ENCODE measurements around the gene MAP4K4. TPM values are rescaled to one million over a fixed set of nuclear protein-coding genes. Genes with fewer than 3 reads are reported as not detected.

Gene MAP4K4
- total and polyA plus RNA-seq, 2 of the 13 experiments (the other 11 are each of a cell fraction or from before 2014, with no cell fraction given), result 105 to 264 TPM

DNA sequence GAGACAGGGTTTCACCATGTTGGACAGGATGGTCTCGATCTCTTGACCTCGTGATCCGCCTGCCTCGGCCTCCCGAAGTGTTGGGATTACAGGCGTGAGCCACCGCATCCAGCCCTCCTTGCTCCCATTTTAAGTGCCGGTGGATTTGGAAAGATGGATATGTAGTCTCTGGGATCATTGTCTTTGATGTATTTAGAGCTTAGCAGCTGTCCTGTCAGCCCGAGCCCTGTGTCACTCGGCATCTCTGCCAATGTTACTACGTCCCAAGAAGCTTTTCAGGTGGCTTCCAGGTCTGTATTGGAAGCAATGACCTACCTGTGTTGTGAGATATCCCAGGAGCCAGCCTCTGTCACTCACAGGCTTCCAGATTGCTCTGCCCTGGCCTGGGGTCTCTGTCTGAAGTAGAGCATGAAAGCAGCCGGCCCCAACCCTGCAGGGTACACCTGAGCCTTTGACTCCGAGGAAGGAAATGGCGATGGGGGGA, 35.3 kb downstream of the MAP4K4 start (continued):
- TF ChIP-seq SRSF9 (IDR thresholded peaks at IDR 0.05; ENCODE audit: borderline replicate concordance, insufficient read depth, low read depth, low read length, poor library complexity, severe bottlenecking), result no peak
- TF ChIP-seq ZNF235 (CRISPR knock-in tag; IDR thresholded peaks at IDR 0.05; ENCODE audit: borderline replicate concordance), result 0 out of 2 replicates have a peak, but pooled peaks have one; percentile 4
- peak; percentile 4; the same call in 1 of the 2 replicates for TF ChIP-seq NRL (CRISPR knock-in tag; IDR thresholded peaks at IDR 0.05; ENCODE audit: borderline replicate concordance)
- no peak for TF ChIP-seq HOXA7 (CRISPR knock-in tag; IDR thresholded peaks at IDR 0.05)
- peak; percentile 15; the same call in 1 of the 2 replicates for TF ChIP-seq KDM5B (CRISPR knock-in tag; IDR thresholded peaks at IDR 0.05; ENCODE audit: borderline replicate concordance)
- TF ChIP-seq ZC3H13 (CRISPR knock-in tag; IDR thresholded peaks at IDR 0.05), result 0 out of 2 replicates have a peak, but pooled peaks have one; percentile 20

GRCh38 chr2:101733257-101733993, 35.9 kb downstream of the MAP4K4 start:
- POLR2A ChIA-PET, result interaction anchor here (0.6 to 3.2 kb wide), 17 partner anchors 9 to 167 kb away, joined by 3 to 21 read pairs (median 5); partner anchors contain the start of gene MAP4K4
- Histone ChIP-seq H3K4me2 (ENCODE audit: low read depth, low read length) (peak overlapping the region; percentile 77), H3K9me3 (ENCODE audit: low read length) (no peaks in the 10 kb centered on the region), H3K27me3 (ENCODE audit: control insufficient read depth in 1 of 2, insufficient read depth in 2 of 2, low read length in 2 of 2) (no peaks in the 10 kb centered on the region), H3K79me2 (ENCODE audit: insufficient read depth, low read length) (peaks cover 99% of the 10 kb centered on the region), H4K20me1 (ENCODE audit: insufficient read depth, low read length) (peaks cover 87% of the 10 kb centered on the region), H3K27ac (ENCODE audit: extremely low read length, insufficient read depth, low read length) (peak overlapping the region; percentile 90), H3K9ac (ENCODE audit: insufficient read depth, low read depth, low read length) (peak overlapping the region; percentile 68), H3K4me1 (ENCODE audit: insufficient read depth, low read length) (peaks cover 100% of the 10 kb centered on the region), H2AFZ (ENCODE audit: low read length) (no peak overlapping the region), H3K36me3 (replicated peaks in 1 of 2; ENCODE audit: control insufficient read depth in 1 of 2, insufficient read depth in 2 of 2, low read length in 2 of 2) (peaks cover 4 to 10% of the 10 kb centered on the region in 2 experiments; a peak in 3 of 5 replicates), H3K4me3 (replicated peaks in 1 of 3; ENCODE audit: insufficient read depth in 1 of 3, low read depth in 2 of 3, low read length in 3 of 3) (peak overlapping the region in 1 of 3 experiments; percentile 55; a peak in 2 of 6 replicates)
- FAIRE-seq, result peak; percentile 97
- WGBS (ENCODE audit: low lambda C conversion rate), result 7% methylated on average over 4 of the region's 4 CpGs
- in situ Hi-C loops (cut with HindIII; ENCODE audit: extremely low pct_ligation_motif_present, low pct_unique_long_range_greater_than_20kb), result no loop called here
- TSS peak; percentile 65 for BruUV-seq (replicated peaks)
- CTCF ChIA-PET (ENCODE audit: low intra/inter-chr PET ratio, low total read pairs), result no interaction called here
- peak; percentile 94 for DNase-seq (ENCODE audit: low spot score)
- ATAC-seq, result peak; percentile 89
- intact Hi-C loops (cut with micrococcal nuclease; ENCODE audit: unreplicated experiment), result loop anchor here (2.0 kb wide), 1 partner anchor 33 kb away; no protein-coding TSS in a partner anchor
- TF ChIP-seq ELF3 (CRISPR knock-in tag; IDR thresholded peaks at IDR 0.05) (peak; percentile 81), KAT2B (IDR thresholded peaks at IDR 0.05; ENCODE audit: borderline replicate concordance, low read depth, low read length) (no peak), ZNF782 (CRISPR knock-in tag; IDR thresholded peaks at IDR 0.05; ENCODE audit: borderline replicate concordance) (no peak), ISX (CRISPR knock-in tag; conservative IDR thresholded peaks at IDR 0.05) (no peak), KLF9 (CRISPR knock-in tag; IDR thresholded peaks at IDR 0.05; ENCODE audit: low read depth) (0 out of 2 replicates have a peak, but pooled peaks have one; percentile 16), BCL3 (CRISPR knock-in tag; IDR thresholded peaks at IDR 0.05) (peak; percentile 40; the same call in 1 of the 2 replicates), NCOA2 (CRISPR knock-in tag; IDR thresholded peaks at IDR 0.05) (peak; percentile 65; the same call in 1 of the 2 replicates), ZNF580 (CRISPR knock-in tag; IDR thresholded peaks at IDR 0.05; ENCODE audit: borderline replicate concordance, low read depth) (0 out of 2 replicates have a peak, but pooled peaks have one; percentile 67), ZNF704 (CRISPR knock-in tag; IDR thresholded peaks at IDR 0.05; ENCODE audit: borderline replicate concordance) (no peak), ZMYM3 (CRISPR knock-in tag; IDR thresholded peaks at IDR 0.05) (peak; percentile 59), GTF2F1 (IDR thresholded peaks at IDR 0.05; ENCODE audit: low read length) (no peak)
